H1 (cell line): ENCODE measurements around the gene OR13J1. TPM values are rescaled to one million over a fixed set of nuclear protein-coding genes. Genes with fewer than 3 reads are reported as not detected.
A peak's percentile ranks its signal among the peaks of the same experiment; 100 is the strongest.

Experiments used
- CTCF ChIA-PET: fragments of 300-600 bp; sonication (Branson Sonifier 250); formaldehyde crosslinking; loops from one replicate; lab custom pipeline; 2021; ENCODE audit not compliant: partially characterized antibody; lab: Charles Lee
- POLR2A ChIA-PET: fragments of 300-600 bp; sonication (Branson Sonifier 250); formaldehyde crosslinking; loops from one replicate; lab custom pipeline; 2021; ENCODE audit warnings: inconsistent platforms; ENCODE audit not compliant: partially characterized antibody; lab: Charles Lee
- DNase-seq, 2 experiments: peaks; one replicate each; pipeline versions ENCODE4 v3.0.0 to v3.0.0-alpha.2; 2010 to 2022; ENCODE audit warnings: low spot score in 2 of 2, low read depth in 1 of 2, mixed read lengths in 1 of 2
- FAIRE-seq: peaks from 2 replicates; lab custom pipeline; 2011; peaks lifted over from hg19 to GRCh38; lab: Jason Lieb, UNC
- H2AFZ ChIP-seq: 2 replicates; pipeline ENCODE4 v1.8.1; 2012; ENCODE audit warnings: low read length, inconsistent platforms
- H2AK5ac ChIP-seq: 2 replicates; pipeline ENCODE4 v1.6.1; 2013; ENCODE audit warnings: low read depth, low read length
- H2BK120ac ChIP-seq: replicated peaks from 2 replicates; pipeline ENCODE3; 2013; ENCODE audit warnings: low read depth, low read length, inconsistent platforms
- H2BK12ac ChIP-seq: 2 replicates; pipeline ENCODE4 v1.6.1; 2013; ENCODE audit warnings: low read depth, low read length
- H2BK15ac ChIP-seq: 2 replicates; pipeline ENCODE4 v1.6.1; 2013; ENCODE audit warnings: low read length
- H2BK20ac ChIP-seq: 2 replicates; pipeline ENCODE4 v1.6.1; 2013; ENCODE audit warnings: low read length
- H2BK5ac ChIP-seq: 2 replicates; pipeline ENCODE4 v1.6.1; 2013; ENCODE audit warnings: low read depth, low read length
- H3K14ac ChIP-seq: 2 replicates; pipeline ENCODE4 v1.6.1; 2013; ENCODE audit warnings: inconsistent platforms; ENCODE audit not compliant: insufficient read length
- H3K18ac ChIP-seq: 2 replicates; pipeline ENCODE4 v1.6.1; 2013; ENCODE audit warnings: low read length; ENCODE audit errors: extremely low read depth
- H3K23ac ChIP-seq: 2 replicates; pipeline ENCODE4 v1.6.1; 2013; ENCODE audit warnings: inconsistent platforms; ENCODE audit not compliant: insufficient read length
- H3K23me2 ChIP-seq: 2 replicates; pipeline ENCODE4 v1.6.1; 2013; ENCODE audit warnings: low read depth, low read length
- H3K27ac ChIP-seq: 2 replicates; pipeline ENCODE4 v1.6.1; 2011; ENCODE audit warnings: low read depth, low read length, inconsistent platforms
- H3K27me3 ChIP-seq, 4 experiments: replicated peaks in 1 of 4; 1 replicate in 1 of 4; 2 replicates in 3 of 4; pipeline versions ENCODE4 v1.6.1 to v1.8.1; 2011 to 2013; ENCODE audit warnings: low read length in 3 of 4, mild to moderate bottlenecking in 3 of 4, inconsistent platforms in 2 of 4, mixed read lengths in 2 of 4, moderate library complexity in 1 of 4; ENCODE audit not compliant: control insufficient read depth in 3 of 4, insufficient read depth in 3 of 4; ENCODE audit errors: extremely low read depth in 1 of 4
- H3K36me3 ChIP-seq, 4 experiments: 2 replicates each; pipeline versions ENCODE4 v1.6.1 to v1.8.1; 2011 to 2013; ENCODE audit warnings: mild to moderate bottlenecking in 4 of 4, low read length in 3 of 4, moderate library complexity in 2 of 4, control low read depth in 1 of 4, inconsistent platforms in 1 of 4; ENCODE audit not compliant: insufficient read depth in 4 of 4, control insufficient read depth in 2 of 4
- H3K4ac ChIP-seq: replicated peaks from 2 replicates; pipeline ENCODE3; 2013; ENCODE audit warnings: low read length, low read depth, mixed read lengths, inconsistent platforms; ENCODE audit not compliant: insufficient read length
- H3K4me1 ChIP-seq, 4 experiments: replicated peaks in 1 of 4; 1 replicate in 1 of 4; 2 replicates in 3 of 4; pipeline versions ENCODE4 v1.6.1 to v1.8.1; 2011 to 2013; ENCODE audit warnings: low read length in 3 of 4, inconsistent platforms in 2 of 4, mixed read lengths in 1 of 4; ENCODE audit not compliant: insufficient read depth in 4 of 4, control insufficient read depth in 3 of 4
- H3K4me2 ChIP-seq, 2 experiments: 2 replicates each; pipeline versions ENCODE4 v1.6.1 to v1.8.1; 2011 to 2013; ENCODE audit warnings: low read depth in 2 of 2, low read length in 2 of 2, control low read depth in 1 of 2, inconsistent platforms in 1 of 2, mild to moderate bottlenecking in 1 of 2; ENCODE audit not compliant: insufficient read depth in 1 of 2
- H3K4me3 ChIP-seq, 4 experiments: fragments of 200-600, 300-600 bp in 1 of 4; sonication (generic), shearing (Covaris generic), sonication (Bioruptor Twin) in 1 of 4; 2 replicates each; pipeline versions ENCODE4 v1.5.1 to v1.8.1; 2011 to 2016; ENCODE audit warnings: low read length in 4 of 4, low read depth in 3 of 4, control low read depth in 2 of 4, inconsistent platforms in 2 of 4, mild to moderate bottlenecking in 2 of 4, mixed read lengths in 1 of 4, moderate library complexity in 1 of 4; ENCODE audit not compliant: insufficient read depth in 2 of 4; ENCODE audit errors: extremely low read depth in 1 of 4
- H3K56ac ChIP-seq: replicated peaks from 2 replicates; pipeline ENCODE3; 2013; ENCODE audit warnings: low read depth, mild to moderate bottlenecking, mixed read lengths, low read length, inconsistent platforms; ENCODE audit not compliant: insufficient read length
- H3K79me1 ChIP-seq: 2 replicates; pipeline ENCODE4 v1.6.1; 2013; ENCODE audit warnings: low read depth, low read length, control low read depth
- H3K79me2 ChIP-seq, 2 experiments: 2 replicates each; pipeline versions ENCODE4 v1.6.1 to v1.8.1; 2012 to 2013; ENCODE audit warnings: low read length in 2 of 2, mild to moderate bottlenecking in 2 of 2, inconsistent platforms in 1 of 2; ENCODE audit not compliant: insufficient read depth in 2 of 2, control insufficient read depth in 1 of 2
- H3K9ac ChIP-seq, 4 experiments: replicated peaks in 1 of 4; 1 replicate in 1 of 4; 2 replicates in 3 of 4; pipeline versions ENCODE4 v1.6.1 to v1.8.1; 2011 to 2013; ENCODE audit warnings: low read depth in 3 of 4, low read length in 3 of 4, control low read depth in 2 of 4, mild to moderate bottlenecking in 2 of 4, moderate library complexity in 2 of 4, inconsistent platforms in 1 of 4; ENCODE audit errors: extremely low read depth in 1 of 4
- H3K9me3 ChIP-seq, 2 experiments: 2 replicates each; pipeline versions ENCODE4 v1.6.1 to v1.8.1; 2012 to 2013; ENCODE audit warnings: mild to moderate bottlenecking in 2 of 2, moderate library complexity in 2 of 2, control low read depth in 1 of 2, inconsistent platforms in 1 of 2, low read depth in 1 of 2, low read length in 1 of 2, mixed read lengths in 1 of 2; ENCODE audit not compliant: insufficient read depth in 2 of 2
- H4K20me1 ChIP-seq, 2 experiments: replicated peaks in 1 of 2; 2 replicates each; pipeline versions ENCODE3 to v1.8.1; 2011 to 2013; ENCODE audit warnings: inconsistent platforms in 2 of 2, low read length in 2 of 2, mild to moderate bottlenecking in 1 of 2; ENCODE audit not compliant: insufficient read depth in 2 of 2, control insufficient read depth in 1 of 2
- H4K5ac ChIP-seq: 2 replicates; pipeline ENCODE4 v1.6.1; 2013; ENCODE audit warnings: low read length, low read depth, mixed read lengths, inconsistent platforms; ENCODE audit not compliant: insufficient read length
- H4K8ac ChIP-seq: 2 replicates; pipeline ENCODE4 v1.8.0; 2013; ENCODE audit warnings: mild to moderate bottlenecking, moderate library complexity, low read length, inconsistent platforms; ENCODE audit not compliant: insufficient read depth; ENCODE audit errors: extremely low read depth
- H4K91ac ChIP-seq: replicated peaks from 2 replicates; pipeline ENCODE3; 2013; ENCODE audit warnings: low read length, mixed read lengths, inconsistent platforms; ENCODE audit not compliant: insufficient read length
- KDM5A ChIP-seq: fragments of 200-600 bp; IDR thresholded peaks from 2 replicates; pipeline ENCODE4 v1.7.1; 2012; ENCODE audit warnings: mild to moderate bottlenecking, low read length, inconsistent platforms, mixed read lengths
- RAD21 ChIP-seq, 2 experiments: IDR thresholded peaks in 1 of 2; conservative IDR thresholded peaks in 1 of 2; 2 replicates each; pipeline ENCODE4 v1.6.1; 2011; ENCODE audit warnings: low read depth in 2 of 2, low read length in 2 of 2, improper control_type of control experiment in 1 of 2, inconsistent platforms in 1 of 2, mild to moderate bottlenecking in 1 of 2, moderate library complexity in 1 of 2
- RBBP5 ChIP-seq: IDR thresholded peaks from 2 replicates; pipeline ENCODE4 v1.7.1; 2012; ENCODE audit warnings: low read depth, mild to moderate bottlenecking, inconsistent platforms, low read length, moderate library complexity, borderline replicate concordance
- SAP30 ChIP-seq: fragments of 300-600 bp; sonication (generic); IDR thresholded peaks from 2 replicates; pipeline ENCODE4 v1.7.1; 2012; ENCODE audit warnings: low read length, moderate library complexity, mild to moderate bottlenecking, inconsistent platforms; ENCODE audit not compliant: insufficient read depth, insufficient replicate concordance
- SP2 ChIP-seq: IDR thresholded peaks from 2 replicates; pipeline ENCODE4 v1.6.1; 2012; ENCODE audit warnings: mild to moderate bottlenecking, low read length, inconsistent platforms
- SRF ChIP-seq: IDR thresholded peaks from 2 replicates; pipeline ENCODE4 v1.6.1; 2011; ENCODE audit warnings: mild to moderate bottlenecking, low read depth, low read length, moderate library complexity
- WGBS, 2 experiments: shearing (Covaris generic) in 1 of 2; methylation state at CpG; one replicate each; pipeline versions ENCODE4 v1.1.6 to v1.1.7; 2013 to 2015; ENCODE audit warnings: low lambda C conversion rate in 2 of 2, mixed read lengths in 2 of 2, inconsistent platforms in 1 of 2, low coverage in 1 of 2, missing lambda C conversion rate in 1 of 2; ENCODE audit not compliant: insufficient replicate concordance in 2 of 2, insufficient coverage in 1 of 2, insufficient read length in 1 of 2; ENCODE audit errors: extremely low coverage in 1 of 2, missing lambda C conversion rate in 1 of 2; 5-methylcytosine and 5-hydroxymethylcytosine counted together
- polyA plus RNA-seq, 7 experiments: library from polyadenylated mRNA; depleted of rRNA in 3 of 7; stranded (reverse) in 5 of 7; unstranded in 2 of 7; fragments of >200 nt in 5 of 7; fragments of 200-250 nt in 2 of 7; gene quantifications; 1 replicate in 5 of 7; 2 replicates in 1 of 7; 4 replicates in 1 of 7; pipeline versions ENCODE4 v1.2.1 to v1.2.3, GENCODE V29; 2011 to 2013; ENCODE audit warnings: missing spikeins in 2 of 7, mixed read lengths in 2 of 7
- total RNA-seq: library from RNA; stranded (reverse); fragmentation: NEBNext Ultra II Directional; extraction: Animal tissue kit (Norgen Biotek cat#: 25700); gene quantifications from 2 replicates; pipeline ENCODE4 v1.2.1, GENCODE V29; 2021
- TF ChIP-seq, protein P1 (sequence below), 3 experiments: IDR thresholded peaks; 1 replicate in 2 of 3; 2 replicates in 1 of 3; pipeline versions ENCODE4 v1.5.1 to v1.6.1; 2011; ENCODE audit warnings: low read length in 3 of 3, mild to moderate bottlenecking in 3 of 3, inconsistent platforms in 2 of 3, low read depth in 1 of 3, moderate library complexity in 1 of 3; ENCODE audit not compliant: insufficient read depth in 1 of 3; ENCODE audit errors: control extremely low read depth in 1 of 3

Gene OR13J1
- total and polyA plus RNA-seq, 2 of the 8 experiments (the other 6 are each of a cell fraction or from before 2014, with no cell fraction given), result not detected

DNA sequence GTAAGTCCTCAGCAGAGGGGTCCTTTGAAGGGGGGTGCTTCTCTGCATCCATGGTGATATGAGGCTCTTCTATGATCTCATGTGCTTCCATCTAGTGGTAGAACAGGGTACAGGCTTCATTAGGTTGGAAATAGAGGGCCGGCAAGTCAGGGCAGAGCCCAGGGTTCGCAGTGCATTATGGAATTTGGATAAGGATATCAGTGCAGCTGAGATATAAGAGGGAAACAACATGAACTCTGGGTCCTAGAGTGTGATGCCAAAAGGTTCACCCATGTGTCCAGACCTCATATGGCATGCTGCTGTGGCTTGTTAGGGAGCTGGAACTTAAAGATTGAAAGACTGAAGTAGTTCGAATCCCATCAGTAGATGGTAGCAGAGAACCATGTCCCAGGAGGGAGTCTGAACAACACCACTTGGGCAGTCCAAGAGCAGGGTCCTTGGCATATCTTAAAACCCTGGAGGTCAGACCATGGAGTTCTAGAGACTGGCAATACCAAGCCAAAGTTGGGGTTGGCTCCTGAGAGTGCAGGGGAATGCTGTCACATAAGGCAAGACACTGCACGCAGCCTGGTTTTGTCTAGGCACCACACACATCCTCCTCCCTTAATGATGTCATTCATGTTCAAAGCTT is 44.0 kb downstream of the OR13J1 start:
- 68% methylated on average over 4 of the region's 4 CpGs; no CpG with 5 or more reads in 1 of the 2 experiments for WGBS, 2 experiments
- CTCF ChIA-PET, result interaction anchor here (0.5 to 10.6 kb wide), 48 partner anchors 8 to 687 kb away, joined by 3 to 172 read pairs (median 4); partner anchors contain the start of genes CREB3, GBA2, HINT2 and HRCT1
- H3K23me2 ChIP-seq, result peaks cover 10% of the 10 kb centered on the region
- no peak overlapping the region for H3K18ac ChIP-seq
- H2BK12ac ChIP-seq, result peak overlapping the region; percentile 84; the same call in 1 of the 2 replicates
- DNase-seq (peak in 1 of 2 experiments; percentile 58), FAIRE-seq (peak; percentile 85)
- H3K79me1 ChIP-seq, result no peaks in the 10 kb centered on the region
- H4K91ac ChIP-seq, result peak overlapping the region; percentile 78
- H2BK5ac ChIP-seq, result peak overlapping the region; percentile 73; the same call in 1 of the 2 replicates
- H2BK20ac ChIP-seq, result 0 out of 2 replicates have a peak overlapping the region, but pooled peaks have one; percentile 24
- no peak overlapping the region for H3K4ac ChIP-seq
- H3K14ac ChIP-seq, result no peak overlapping the region
- H3K23ac ChIP-seq, result no peak overlapping the region
- no peak overlapping the region for H2AK5ac ChIP-seq
- H3K9ac ChIP-seq, result no peak overlapping the region
- no peak overlapping the region for H3K4me2 ChIP-seq
- 0 out of 2 replicates have a peak overlapping the region, but pooled peaks have one; percentile 88 for H2BK15ac ChIP-seq
- peak overlapping the region; percentile 68 for H2AFZ ChIP-seq
- H3K27ac ChIP-seq, result no peak overlapping the region
- no peaks in the 10 kb centered on the region for H4K20me1 ChIP-seq
- no peaks in the 10 kb centered on the region for H3K9me3 ChIP-seq
- H3K36me3 ChIP-seq, result no peaks in the 10 kb centered on the region
- POLR2A ChIA-PET, result interaction anchor here (0.6 to 1.3 kb wide), 2 partner anchors 12 to 20 kb away, joined by 4 read pairs; partner anchors contain the start of gene HINT2
- no peaks in the 10 kb centered on the region for H3K27me3 ChIP-seq
- peaks cover 2 to 18% (median 9%) of the 10 kb centered on the region in 4 experiments; a peak in 6 of 7 replicates for H3K4me1 ChIP-seq
- H4K8ac ChIP-seq, result no peak overlapping the region
- H2BK120ac ChIP-seq, result peak overlapping the region; percentile 68
- no peaks in the 10 kb centered on the region for H3K79me2 ChIP-seq
- no peak overlapping the region for H4K5ac ChIP-seq
- no peak overlapping the region for H3K4me3 ChIP-seq
- no peak overlapping the region for H3K56ac ChIP-seq
- TF ChIP-seq SP2, result no peak
- TF ChIP-seq, protein P1, sequence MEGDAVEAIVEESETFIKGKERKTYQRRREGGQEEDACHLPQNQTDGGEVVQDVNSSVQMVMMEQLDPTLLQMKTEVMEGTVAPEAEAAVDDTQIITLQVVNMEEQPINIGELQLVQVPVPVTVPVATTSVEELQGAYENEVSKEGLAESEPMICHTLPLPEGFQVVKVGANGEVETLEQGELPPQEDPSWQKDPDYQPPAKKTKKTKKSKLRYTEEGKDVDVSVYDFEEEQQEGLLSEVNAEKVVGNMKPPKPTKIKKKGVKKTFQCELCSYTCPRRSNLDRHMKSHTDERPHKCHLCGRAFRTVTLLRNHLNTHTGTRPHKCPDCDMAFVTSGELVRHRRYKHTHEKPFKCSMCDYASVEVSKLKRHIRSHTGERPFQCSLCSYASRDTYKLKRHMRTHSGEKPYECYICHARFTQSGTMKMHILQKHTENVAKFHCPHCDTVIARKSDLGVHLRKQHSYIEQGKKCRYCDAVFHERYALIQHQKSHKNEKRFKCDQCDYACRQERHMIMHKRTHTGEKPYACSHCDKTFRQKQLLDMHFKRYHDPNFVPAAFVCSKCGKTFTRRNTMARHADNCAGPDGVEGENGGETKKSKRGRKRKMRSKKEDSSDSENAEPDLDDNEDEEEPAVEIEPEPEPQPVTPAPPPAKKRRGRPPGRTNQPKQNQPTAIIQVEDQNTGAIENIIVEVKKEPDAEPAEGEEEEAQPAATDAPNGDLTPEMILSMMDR (IDR thresholded peaks at IDR 0.05; ENCODE audit: control extremely low read depth in 1 of 3, insufficient read depth in 1 of 3, low read depth in 1 of 3, low read length in 3 of 3), result peak; percentile 34 to 78 (median 59)
- no peak for TF ChIP-seq SRF
- no peak for TF ChIP-seq RBBP5
- peak; percentile 62 to 69 for TF ChIP-seq RAD21 (IDR thresholded peaks at IDR 0.05 in 1 of 2, conservative IDR thresholded peaks at IDR 0.05 in 1 of 2; ENCODE audit: low read depth in 2 of 2, low read length in 2 of 2)
- TF ChIP-seq KDM5A, result no peak
- no peak for TF ChIP-seq SAP30
